SH-SY5Y (cell line): ENCODE data around the gene SPPL3.

Source experiments
- GATA2 ChIP-seq: IDR thresholded peaks from 2 replicates; pipeline ENCODE4 v1.6.1; 2011; ENCODE audit warnings: mild to moderate bottlenecking, low read depth, low read length
- GATA3 ChIP-seq: IDR thresholded peaks from 2 replicates; pipeline ENCODE4 v1.6.1; 2011; ENCODE audit warnings: low read depth, mild to moderate bottlenecking, low read length, moderate library complexity

DNA sequence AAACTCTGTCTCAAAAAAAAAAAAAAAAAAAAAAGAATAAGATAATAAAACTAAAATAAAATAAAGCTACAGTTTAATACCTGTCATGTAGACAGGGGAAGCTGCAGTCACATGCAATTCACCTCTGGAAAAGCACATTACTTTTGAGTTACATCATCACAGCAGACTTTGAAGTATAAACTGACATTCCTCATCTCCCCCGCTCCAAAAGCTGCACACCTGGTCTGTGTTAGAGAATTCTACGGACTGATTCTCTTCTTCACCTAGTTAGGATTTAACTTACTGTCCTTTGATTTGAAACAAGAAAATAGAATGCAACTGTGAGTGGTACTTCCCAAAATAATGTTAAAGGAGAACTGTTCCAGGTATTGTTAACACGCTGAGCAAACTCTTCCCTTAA is 25.1 kb downstream of the SPPL3 start:
- no peak for TF ChIP-seq GATA3
- no peak for TF ChIP-seq GATA2
